ENCODE measurements around the gene EPO. TPM values are rescaled to one million over a fixed set of nuclear protein-coding genes. Genes with fewer than 3 reads are reported as not detected.

The EPO gene
- total RNA-seq, 3 donors from 2014 or later (not counting 1 experiment from before 2014, with no cell fraction given) = not detected

DNA sequence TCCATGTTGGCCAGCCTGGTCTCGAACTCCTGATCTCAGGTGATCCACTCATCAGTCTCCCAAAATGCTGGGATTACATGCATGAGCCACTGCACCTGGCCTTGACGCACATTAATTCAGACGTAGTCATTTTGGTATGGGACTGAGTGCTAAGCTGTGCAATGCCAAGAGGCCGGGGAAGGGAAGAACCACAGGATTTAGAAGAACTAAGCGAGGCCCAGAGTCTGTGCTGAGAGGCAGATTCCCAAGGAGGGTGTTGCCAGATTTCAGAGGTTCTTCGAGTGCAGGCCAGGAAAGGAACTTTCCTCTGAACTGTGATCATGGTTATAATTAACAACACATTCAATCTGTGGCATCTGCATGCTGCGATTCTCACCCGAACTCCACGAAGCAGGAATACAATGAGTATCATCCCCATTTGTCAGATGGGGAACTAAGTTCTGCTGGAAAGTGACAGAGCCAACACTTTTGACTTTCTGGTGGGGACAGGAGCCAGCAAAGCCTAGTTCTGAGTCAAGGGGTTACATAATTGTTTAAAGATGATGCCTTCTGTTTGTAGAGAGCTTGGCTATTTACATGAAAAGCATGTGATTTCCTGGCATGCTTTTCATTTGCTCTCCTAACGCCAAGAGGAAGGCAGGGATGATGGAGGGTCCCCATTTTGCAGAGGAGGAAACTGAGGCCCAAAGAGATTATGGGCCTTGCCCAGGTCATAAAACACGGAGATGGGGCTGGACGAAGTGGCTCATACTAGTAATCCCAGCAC, 6.9 kb downstream of the EPO start:
- intact Hi-C loops (cut with micrococcal nuclease) = no loop called here
- H3K27me3 Mint-ChIP-seq (ENCODE audit: low read depth in 2 of 2) = peaks cover 14% of the 10 kb centered on the region in 2 donors
- no peak overlapping the region for H3K4me3 Mint-ChIP-seq
- no peak for ATAC-seq
- DNase-seq = no peak
- no peaks in the 10 kb centered on the region for H3K27me3 ChIP-seq (ENCODE audit: control insufficient read depth, insufficient read depth, low read length)
- no peak overlapping the region for H3K27ac ChIP-seq (ENCODE audit: low read length)
- TF ChIP-seq, protein P1, sequence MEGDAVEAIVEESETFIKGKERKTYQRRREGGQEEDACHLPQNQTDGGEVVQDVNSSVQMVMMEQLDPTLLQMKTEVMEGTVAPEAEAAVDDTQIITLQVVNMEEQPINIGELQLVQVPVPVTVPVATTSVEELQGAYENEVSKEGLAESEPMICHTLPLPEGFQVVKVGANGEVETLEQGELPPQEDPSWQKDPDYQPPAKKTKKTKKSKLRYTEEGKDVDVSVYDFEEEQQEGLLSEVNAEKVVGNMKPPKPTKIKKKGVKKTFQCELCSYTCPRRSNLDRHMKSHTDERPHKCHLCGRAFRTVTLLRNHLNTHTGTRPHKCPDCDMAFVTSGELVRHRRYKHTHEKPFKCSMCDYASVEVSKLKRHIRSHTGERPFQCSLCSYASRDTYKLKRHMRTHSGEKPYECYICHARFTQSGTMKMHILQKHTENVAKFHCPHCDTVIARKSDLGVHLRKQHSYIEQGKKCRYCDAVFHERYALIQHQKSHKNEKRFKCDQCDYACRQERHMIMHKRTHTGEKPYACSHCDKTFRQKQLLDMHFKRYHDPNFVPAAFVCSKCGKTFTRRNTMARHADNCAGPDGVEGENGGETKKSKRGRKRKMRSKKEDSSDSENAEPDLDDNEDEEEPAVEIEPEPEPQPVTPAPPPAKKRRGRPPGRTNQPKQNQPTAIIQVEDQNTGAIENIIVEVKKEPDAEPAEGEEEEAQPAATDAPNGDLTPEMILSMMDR (IDR thresholded peaks at IDR 0.05) = no peak
- H3K4me1 Mint-ChIP-seq = peaks cover 6 to 7% of the 10 kb centered on the region in 2 donors
- no peaks in the 10 kb centered on the region for H3K36me3 ChIP-seq (ENCODE audit: control insufficient read depth, insufficient read depth, low read length)
- H3K9me3 ChIP-seq (ENCODE audit: control insufficient read depth, insufficient read depth, low read length) = no peaks in the 10 kb centered on the region
- peaks cover 5% of the 10 kb centered on the region for H3K4me1 ChIP-seq (ENCODE audit: control insufficient read depth, insufficient read depth, low read length)
- no peak overlapping the region for H3K27ac Mint-ChIP-seq
- H3K36me3 Mint-ChIP-seq = no peaks in the 10 kb centered on the region
- WGBS (ENCODE audit: insufficient coverage) = 73% methylated on average over 12 of the region's 12 CpGs
- H3K9me3 Mint-ChIP-seq = no peaks in the 10 kb centered on the region
- H3K4me3 ChIP-seq (ENCODE audit: low read length) = no peak overlapping the region

DNA sequence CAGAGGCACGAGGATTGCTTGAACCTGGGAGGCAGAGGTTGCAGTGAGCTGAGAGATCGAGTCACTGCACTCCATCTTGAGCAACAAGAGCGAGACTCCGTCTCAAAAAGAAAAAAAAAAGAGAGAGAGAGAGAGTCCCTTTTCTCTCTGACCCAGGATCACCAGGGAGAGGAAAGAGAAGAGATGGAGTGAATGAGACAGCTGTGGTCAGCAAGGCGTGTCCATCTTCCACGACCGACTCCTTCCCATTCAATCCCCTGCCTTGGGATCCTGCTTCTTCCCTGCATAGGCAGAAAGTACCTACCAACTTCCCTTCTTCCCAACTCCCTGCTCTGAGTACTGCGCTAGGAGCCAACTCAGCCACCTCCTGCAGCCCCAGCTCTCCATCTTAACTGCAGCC, 7.9 kb downstream of the EPO start:
- Mint-ChIP-seq H3K36me3 (no peaks in the 10 kb centered on the region), H3K4me3 (no peak overlapping the region), H3K9me3 (no peaks in the 10 kb centered on the region), H3K27me3 (ENCODE audit: low read depth in 2 of 2) (peaks cover 10 to 14% of the 10 kb centered on the region in 2 donors), H3K27ac (no peak overlapping the region), H3K4me1 (peaks cover 6 to 7% of the 10 kb centered on the region in 2 donors)
- H3K4me1 ChIP-seq (ENCODE audit: control insufficient read depth, insufficient read depth, low read length) = peaks cover 5% of the 10 kb centered on the region
- DNase-seq = no peak
- ATAC-seq = no peak
- H3K4me3 ChIP-seq (ENCODE audit: low read length) = no peak overlapping the region
- intact Hi-C loops (cut with micrococcal nuclease) = no loop called here
- TF ChIP-seq, protein P1 (IDR thresholded peaks at IDR 0.05) = no peak
- 72% methylated on average over 8 of the region's 8 CpGs for WGBS (ENCODE audit: insufficient coverage)
- no peaks in the 10 kb centered on the region for H3K27me3 ChIP-seq (ENCODE audit: control insufficient read depth, insufficient read depth, low read length)
- H3K9me3 ChIP-seq (ENCODE audit: control insufficient read depth, insufficient read depth, low read length) = no peaks in the 10 kb centered on the region
- no peaks in the 10 kb centered on the region for H3K36me3 ChIP-seq (ENCODE audit: control insufficient read depth, insufficient read depth, low read length)
- no peak overlapping the region for H3K27ac ChIP-seq (ENCODE audit: low read length)

GRCh38 chr7:100730136-100730800, 10.0 kb downstream of the EPO start:
- Mint-ChIP-seq H3K9me3 (no peaks in the 10 kb centered on the region), H3K27me3 (ENCODE audit: low read depth in 2 of 2) (peaks cover 12 to 14% of the 10 kb centered on the region in 2 donors), H3K36me3 (no peaks in the 10 kb centered on the region), H3K4me3 (no peak overlapping the region), H3K4me1 (peaks cover 1 to 3% of the 10 kb centered on the region in 2 donors), H3K27ac (no peak overlapping the region)
- intact Hi-C loops (cut with micrococcal nuclease) = no loop called here
- ATAC-seq (no peak), DNase-seq (no peak)
- Histone ChIP-seq H3K9me3 (ENCODE audit: control insufficient read depth, insufficient read depth, low read length) (no peaks in the 10 kb centered on the region), H3K4me1 (ENCODE audit: control insufficient read depth, insufficient read depth, low read length) (peaks cover 2% of the 10 kb centered on the region), H3K36me3 (ENCODE audit: control insufficient read depth, insufficient read depth, low read length) (no peaks in the 10 kb centered on the region), H3K27ac (ENCODE audit: low read length) (no peak overlapping the region), H3K4me3 (ENCODE audit: low read length) (no peak overlapping the region), H3K27me3 (ENCODE audit: control insufficient read depth, insufficient read depth, low read length) (no peaks in the 10 kb centered on the region)
- TF ChIP-seq, protein P1 (IDR thresholded peaks at IDR 0.05) = no peak
- 49% methylated on average over 3 of the region's 3 CpGs for WGBS (ENCODE audit: insufficient coverage)
